ENCODE measurements around the gene FADS6. TPM values are rescaled to one million over a fixed set of nuclear protein-coding genes. Genes with fewer than 3 reads are reported as not detected.

Gene FADS6
- total RNA-seq, 4 donors from 2014 or later: 0.19 to 6.0 (median 1.9) TPM

DNA sequence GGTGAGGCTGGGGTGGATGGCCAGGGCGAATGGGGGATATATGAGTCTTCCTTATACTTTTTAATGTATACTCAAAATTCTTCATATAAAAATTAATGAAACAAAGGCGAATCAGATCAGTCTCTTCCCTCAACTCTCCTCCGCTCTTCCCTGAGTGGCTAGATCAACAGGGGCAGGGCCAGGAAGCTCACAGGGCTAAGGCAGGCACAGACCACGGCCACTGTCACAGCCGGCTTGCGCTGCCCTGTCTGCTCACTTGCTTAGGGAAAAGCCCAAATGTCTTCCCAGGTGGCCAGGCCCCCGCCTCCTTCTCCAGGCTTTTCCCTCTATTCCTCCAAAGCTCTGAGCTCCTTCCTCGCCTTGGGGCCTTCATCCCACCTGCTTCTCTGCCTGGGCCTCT lies 39.8 kb downstream of the FADS6 start:
- TF ChIP-seq POLR2A (IDR thresholded peaks at IDR 0.05): no peak
- no peak overlapping the region for H3K4me3 ChIP-seq
- no peaks in the 10 kb centered on the region for H3K9me3 ChIP-seq
- no peak for DNase-seq
- H3K4me1 ChIP-seq: peaks cover 3 to 13% (median 8%) of the 10 kb centered on the region in 3 donors
- no peaks in the 10 kb centered on the region for H3K36me3 ChIP-seq
- intact Hi-C loops (cut with DNase I): no loop called here
- H3K27me3 ChIP-seq: peaks cover 15 to 96% (median 17%) of the 10 kb centered on the region in 4 donors
- H3K27ac ChIP-seq: no peak overlapping the region
- WGBS, 2 donors: 74 to 75% methylated on average over 8 of the region's 8 CpGs

DNA sequence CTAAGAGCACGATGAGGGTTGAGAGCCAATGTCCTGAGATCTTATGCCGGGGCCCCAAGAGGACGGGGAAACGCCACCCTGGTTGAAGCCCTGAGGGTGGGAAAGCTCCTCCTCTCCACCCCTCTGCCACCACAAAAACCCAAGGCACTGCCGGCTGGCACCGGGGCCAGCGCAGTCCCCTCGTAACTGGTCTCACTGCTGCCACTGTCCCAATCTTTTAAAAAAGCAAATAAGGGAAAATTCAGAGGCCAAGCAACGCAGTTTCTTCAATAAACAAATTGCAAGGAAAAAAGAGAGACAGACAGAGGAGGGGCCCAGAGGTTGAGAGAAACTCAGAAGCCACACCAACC lies 40.4 kb downstream of the FADS6 start:
- H3K36me3 ChIP-seq: no peaks in the 10 kb centered on the region
- H3K9me3 ChIP-seq: no peaks in the 10 kb centered on the region
- H3K4me3 ChIP-seq: no peak overlapping the region
- no peak for TF ChIP-seq POLR2A (IDR thresholded peaks at IDR 0.05)
- TF ChIP-seq, protein P1, sequence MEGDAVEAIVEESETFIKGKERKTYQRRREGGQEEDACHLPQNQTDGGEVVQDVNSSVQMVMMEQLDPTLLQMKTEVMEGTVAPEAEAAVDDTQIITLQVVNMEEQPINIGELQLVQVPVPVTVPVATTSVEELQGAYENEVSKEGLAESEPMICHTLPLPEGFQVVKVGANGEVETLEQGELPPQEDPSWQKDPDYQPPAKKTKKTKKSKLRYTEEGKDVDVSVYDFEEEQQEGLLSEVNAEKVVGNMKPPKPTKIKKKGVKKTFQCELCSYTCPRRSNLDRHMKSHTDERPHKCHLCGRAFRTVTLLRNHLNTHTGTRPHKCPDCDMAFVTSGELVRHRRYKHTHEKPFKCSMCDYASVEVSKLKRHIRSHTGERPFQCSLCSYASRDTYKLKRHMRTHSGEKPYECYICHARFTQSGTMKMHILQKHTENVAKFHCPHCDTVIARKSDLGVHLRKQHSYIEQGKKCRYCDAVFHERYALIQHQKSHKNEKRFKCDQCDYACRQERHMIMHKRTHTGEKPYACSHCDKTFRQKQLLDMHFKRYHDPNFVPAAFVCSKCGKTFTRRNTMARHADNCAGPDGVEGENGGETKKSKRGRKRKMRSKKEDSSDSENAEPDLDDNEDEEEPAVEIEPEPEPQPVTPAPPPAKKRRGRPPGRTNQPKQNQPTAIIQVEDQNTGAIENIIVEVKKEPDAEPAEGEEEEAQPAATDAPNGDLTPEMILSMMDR (IDR thresholded peaks at IDR 0.05): no peak
- H3K27ac ChIP-seq: no peak overlapping the region
- H3K4me1 ChIP-seq: peaks cover 3 to 13% (median 8%) of the 10 kb centered on the region in 3 donors
- peaks cover 14 to 89% (median 15%) of the 10 kb centered on the region in 4 donors for H3K27me3 ChIP-seq
- 17 to 26% methylated on average over 7 of the region's 9 CpGs for WGBS, 2 donors
- no peak for DNase-seq
- intact Hi-C loops (cut with DNase I): no loop called here

GRCh38 chr17:74852237-74853047 lies 41.0 kb downstream of the FADS6 start:
- 10 to 18% methylated on average over 2 to 32 of the region's 76 CpGs for WGBS, 2 donors
- H3K4me1 ChIP-seq: peaks cover 3 to 13% (median 8%) of the 10 kb centered on the region in 3 donors
- H3K9me3 ChIP-seq: no peaks in the 10 kb centered on the region
- intact Hi-C loops (cut with DNase I): no loop called here
- peaks cover 14 to 83% (median 15%) of the 10 kb centered on the region in 4 donors for H3K27me3 ChIP-seq
- H3K27ac ChIP-seq: no peak overlapping the region
- peak overlapping the region in 1 of 4 donors; percentile 42 for H3K4me3 ChIP-seq
- TF ChIP-seq POLR2A (IDR thresholded peaks at IDR 0.05): no peak
- TF ChIP-seq, protein P1 (IDR thresholded peaks at IDR 0.05): no peak
- no peak for DNase-seq
- no peaks in the 10 kb centered on the region for H3K36me3 ChIP-seq

GRCh38 chr17:74851612-74852236 lies 41.7 kb downstream of the FADS6 start:
- no peak for DNase-seq
- WGBS, 2 donors: 42 to 86% methylated on average over 1 to 11 of the region's 29 CpGs
- H3K36me3 ChIP-seq: no peaks in the 10 kb centered on the region
- peaks cover 3 to 13% (median 8%) of the 10 kb centered on the region in 3 donors for H3K4me1 ChIP-seq
- TF ChIP-seq, protein P1 (IDR thresholded peaks at IDR 0.05): no peak
- TF ChIP-seq POLR2A (IDR thresholded peaks at IDR 0.05): no peak
- peaks cover 14 to 76% (median 15%) of the 10 kb centered on the region in 4 donors for H3K27me3 ChIP-seq
- H3K27ac ChIP-seq: no peak overlapping the region
- intact Hi-C loops (cut with DNase I): no loop called here
- H3K9me3 ChIP-seq: no peaks in the 10 kb centered on the region
- H3K4me3 ChIP-seq: no peak overlapping the region

DNA sequence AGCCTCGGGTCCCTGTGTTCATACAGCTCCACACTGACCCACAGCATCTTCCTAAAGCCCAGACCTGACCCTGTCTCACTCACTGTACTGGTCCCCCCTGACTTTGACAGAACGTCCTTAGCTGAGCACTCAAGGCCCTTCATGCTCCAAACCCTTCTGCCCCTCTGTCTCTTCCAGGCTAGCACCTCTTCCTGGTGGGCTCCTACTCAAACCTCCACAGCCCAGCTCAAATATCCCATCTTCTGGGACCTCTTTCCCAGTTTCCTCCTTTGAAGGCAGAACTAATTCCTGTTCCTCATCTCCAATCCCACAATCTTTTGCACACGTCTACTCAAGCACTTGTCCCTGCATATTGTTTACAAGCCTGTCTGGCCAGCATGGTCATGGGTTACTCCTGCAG lies 42.5 kb downstream of the FADS6 start:
- Histone ChIP-seq H3K4me1 (peaks cover 3 to 13% (median 8%) of the 10 kb centered on the region in 3 donors), H3K9me3 (no peaks in the 10 kb centered on the region), H3K27me3 (peaks cover 14 to 68% (median 15%) of the 10 kb centered on the region in 4 donors), H3K27ac (no peak overlapping the region), H3K4me3 (no peak overlapping the region), H3K36me3 (no peaks in the 10 kb centered on the region)
- WGBS, 2 donors: 53 to 59% methylated on average over 3 of the region's 3 CpGs
- DNase-seq: no peak
- intact Hi-C loops (cut with DNase I): no loop called here
- no peak for TF ChIP-seq POLR2A (IDR thresholded peaks at IDR 0.05)
- TF ChIP-seq, protein P1 (IDR thresholded peaks at IDR 0.05): no peak
